Measurements from ENCODE around the gene ETV6.

ETV6 gene

GRCh38 chr12:11695321-11695720, 45.8 kb downstream of the ETV6 start:
- peak; percentile 83 for DNase-seq (ENCODE audit: low read depth)

GRCh38 chr12:11696084-11696483, 46.6 kb downstream of the ETV6 start:
- no peak for DNase-seq (ENCODE audit: low read depth)

GRCh38 chr12:11697131-11697530, 47.7 kb downstream of the ETV6 start:
- no peak for DNase-seq (ENCODE audit: low read depth)

GRCh38 chr12:11697670-11698387, 48.4 kb downstream of the ETV6 start:
- peak; percentile 97 for DNase-seq (ENCODE audit: low read depth)

- DNase-seq (ENCODE audit: low read depth), result no peak
Measured at GRCh38 chr12:11698729-11699128, 49.3 kb downstream of the ETV6 start.

- no peak for DNase-seq (ENCODE audit: low read depth)
Measured at GRCh38 chr12:11701433-11701832, 52.0 kb downstream of the ETV6 start.

- DNase-seq (ENCODE audit: low read depth), result no peak
Measured at GRCh38 chr12:11702959-11703358, 53.5 kb downstream of the ETV6 start.

- DNase-seq (ENCODE audit: low read depth), result no peak
Measured at GRCh38 chr12:11703378-11703777, 53.9 kb downstream of the ETV6 start.

- DNase-seq (ENCODE audit: low read depth), result no peak
Measured at GRCh38 chr12:11704089-11704488, 54.6 kb downstream of the ETV6 start.

GRCh38 chr12:11705010-11705409, 55.5 kb downstream of the ETV6 start:
- peak; percentile 85 for DNase-seq (ENCODE audit: low read depth)

GRCh38 chr12:11706509-11707379, 57.3 kb downstream of the ETV6 start:
- no peak for DNase-seq (ENCODE audit: low read depth)

- DNase-seq (ENCODE audit: low read depth), result no peak
Measured at GRCh38 chr12:11707535-11707934, 58.1 kb downstream of the ETV6 start.

- DNase-seq (ENCODE audit: low read depth), result no peak
Measured at GRCh38 chr12:11709513-11709912, 60.0 kb downstream of the ETV6 start.

- DNase-seq (ENCODE audit: low read depth), result no peak
Measured at GRCh38 chr12:11710431-11710830, 61.0 kb downstream of the ETV6 start.

- DNase-seq (ENCODE audit: low read depth), result no peak
Measured at GRCh38 chr12:11710906-11711305, 61.4 kb downstream of the ETV6 start.

- DNase-seq (ENCODE audit: low read depth), result peak; percentile 82
Measured at GRCh38 chr12:11711651-11712327, 62.3 kb downstream of the ETV6 start.

- no peak for DNase-seq (ENCODE audit: low read depth)
Measured at GRCh38 chr12:11712491-11712890, 63.0 kb downstream of the ETV6 start.

- no peak for DNase-seq (ENCODE audit: low read depth)
Measured at GRCh38 chr12:11713202-11713601, 63.7 kb downstream of the ETV6 start.

GRCh38 chr12:11714626-11715025, 65.2 kb downstream of the ETV6 start:
- no peak for DNase-seq (ENCODE audit: low read depth)

- DNase-seq (ENCODE audit: low read depth), result no peak
Measured at GRCh38 chr12:11715621-11716020, 66.1 kb downstream of the ETV6 start.

GRCh38 chr12:11716794-11717518, 67.5 kb downstream of the ETV6 start:
- DNase-seq (ENCODE audit: low read depth), result no peak

- peak; percentile 38 for DNase-seq (ENCODE audit: low read depth)
Measured at GRCh38 chr12:11717519-11717961, 68.1 kb downstream of the ETV6 start.

Data from fibroblast of gingiva (primary cell).